ENCODE results near the gene DHRS3.

Gene DHRS3

GRCh38 chr1:12615865-12616708, 1.9 kb downstream of the DHRS3 start:
- peak; percentile 39 for DNase-seq

DNA sequence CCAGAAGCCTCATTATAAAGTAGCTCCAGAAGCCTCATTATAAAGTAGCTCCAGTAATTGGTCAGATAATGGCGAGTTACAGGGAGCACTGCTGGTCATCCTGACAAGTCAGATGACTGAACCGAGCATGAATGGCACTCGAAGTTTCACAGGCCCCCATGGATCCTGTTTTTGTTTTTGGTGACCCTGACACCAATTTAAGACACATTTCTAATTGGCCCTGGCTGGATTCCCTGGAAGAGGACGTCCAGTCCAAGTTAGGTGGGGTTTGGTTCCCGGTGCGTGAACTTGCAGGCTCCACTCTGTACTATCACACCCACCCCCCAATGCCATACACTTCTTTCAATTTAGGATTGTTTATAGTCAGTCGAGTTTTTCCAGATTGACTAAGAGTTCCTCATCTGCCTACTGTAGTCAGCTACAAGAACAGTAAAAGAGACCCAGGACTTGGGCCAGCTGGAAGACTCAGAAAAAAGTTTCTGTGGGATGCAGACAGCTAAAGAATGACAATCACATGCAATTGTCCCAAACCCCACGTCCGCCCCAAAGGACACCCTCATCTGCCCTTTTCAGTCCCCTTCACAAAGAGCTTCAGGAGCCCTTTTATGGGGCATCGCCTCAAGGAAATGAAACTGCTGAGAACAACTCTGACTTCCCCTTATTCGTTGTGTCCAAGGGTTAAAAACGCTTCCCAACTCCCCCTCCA, 2.7 kb downstream of the DHRS3 start:
- DNase-seq = no peak

DNA sequence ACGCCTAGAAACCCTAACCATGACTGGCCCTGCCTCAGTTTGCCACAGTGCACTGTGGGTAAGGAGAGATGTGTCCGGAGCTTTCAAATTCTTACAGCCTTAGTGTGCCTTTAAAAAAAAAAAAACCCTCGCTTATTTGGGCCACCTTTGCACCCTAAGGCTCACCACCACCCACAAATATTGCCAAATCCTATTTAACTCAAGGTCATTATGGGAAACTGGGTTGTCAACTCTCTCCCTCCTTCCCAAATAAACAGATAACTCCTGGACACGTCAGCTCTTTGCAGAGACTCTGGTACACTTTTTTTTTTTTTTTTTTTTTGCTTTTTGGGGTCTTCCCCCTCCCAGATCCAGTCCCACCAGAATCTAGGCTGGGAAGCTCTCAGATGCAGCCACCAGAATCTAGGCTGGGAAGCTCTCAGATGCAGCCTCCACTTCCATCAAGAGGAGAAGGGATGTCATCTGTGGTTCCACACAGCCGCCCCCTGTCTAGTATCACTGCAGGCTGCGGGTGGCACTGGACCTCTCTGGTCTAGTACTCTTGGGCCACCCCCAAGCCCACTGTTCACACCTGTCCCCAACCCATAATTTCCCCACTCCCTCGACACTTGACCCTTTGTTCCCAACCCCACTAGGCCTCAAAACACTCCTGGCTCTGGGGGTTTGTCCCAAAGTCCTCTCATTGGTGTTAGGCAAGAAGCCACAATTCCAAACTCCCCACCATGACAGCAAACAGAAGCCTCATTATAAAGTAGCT, 3.4 kb downstream of the DHRS3 start:
- DNase-seq = no peak

DNA sequence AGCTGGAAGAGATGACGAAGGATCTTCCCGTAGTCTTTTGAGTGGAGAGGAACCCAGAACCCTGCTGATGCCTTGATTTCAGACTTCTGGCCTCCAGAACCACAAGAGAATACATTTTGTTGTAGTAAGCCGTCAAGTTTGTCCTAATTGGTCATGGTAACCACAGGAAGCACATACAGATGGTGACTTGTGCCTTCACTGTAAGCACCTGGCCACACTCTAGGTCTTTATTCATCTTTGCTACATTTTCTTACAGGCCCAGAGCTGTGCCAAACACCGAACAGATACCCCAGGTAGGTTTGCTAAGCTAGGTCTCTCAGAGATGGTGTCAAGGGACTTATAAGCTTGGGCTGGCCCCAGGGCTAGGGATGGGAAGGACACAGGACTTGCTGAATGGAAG, 4.8 kb downstream of the DHRS3 start:
- no peak for DNase-seq

GRCh38 chr1:12610941-12611340, 7.1 kb downstream of the DHRS3 start:
- no peak for DNase-seq

DNA sequence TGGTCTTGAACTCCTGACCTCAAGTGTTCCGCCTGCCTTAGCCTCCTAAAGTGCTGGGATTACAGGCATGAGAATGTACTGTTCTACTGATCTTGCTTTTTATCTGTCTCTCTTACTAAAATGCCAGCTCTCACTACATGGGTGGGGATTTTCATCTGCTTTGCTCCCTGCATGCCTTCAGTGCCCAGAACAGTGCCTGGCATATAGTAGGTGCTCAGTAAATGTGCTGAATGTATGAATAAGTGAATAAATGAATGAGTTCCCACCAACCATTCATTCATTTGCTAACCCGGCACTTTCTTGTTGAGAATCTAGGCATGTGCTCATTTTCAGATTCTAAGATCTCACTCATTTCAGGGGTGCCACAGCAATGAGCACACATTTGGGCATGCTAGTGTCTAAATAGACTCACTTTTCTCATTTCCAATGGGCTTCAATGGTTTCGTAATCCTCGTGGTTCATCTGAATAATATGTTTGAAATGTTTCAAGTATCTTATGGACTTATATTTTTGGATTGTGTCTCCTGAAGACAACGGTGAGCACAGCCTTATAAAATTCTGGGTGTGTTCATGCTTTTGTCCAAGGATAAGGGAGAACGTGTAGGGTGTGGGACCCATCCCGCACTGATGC, 7.6 kb downstream of the DHRS3 start:
- DNase-seq = peak; percentile 80

GRCh38 chr1:12609469-12610003, 8.5 kb downstream of the DHRS3 start:
- DNase-seq = no peak

DNA sequence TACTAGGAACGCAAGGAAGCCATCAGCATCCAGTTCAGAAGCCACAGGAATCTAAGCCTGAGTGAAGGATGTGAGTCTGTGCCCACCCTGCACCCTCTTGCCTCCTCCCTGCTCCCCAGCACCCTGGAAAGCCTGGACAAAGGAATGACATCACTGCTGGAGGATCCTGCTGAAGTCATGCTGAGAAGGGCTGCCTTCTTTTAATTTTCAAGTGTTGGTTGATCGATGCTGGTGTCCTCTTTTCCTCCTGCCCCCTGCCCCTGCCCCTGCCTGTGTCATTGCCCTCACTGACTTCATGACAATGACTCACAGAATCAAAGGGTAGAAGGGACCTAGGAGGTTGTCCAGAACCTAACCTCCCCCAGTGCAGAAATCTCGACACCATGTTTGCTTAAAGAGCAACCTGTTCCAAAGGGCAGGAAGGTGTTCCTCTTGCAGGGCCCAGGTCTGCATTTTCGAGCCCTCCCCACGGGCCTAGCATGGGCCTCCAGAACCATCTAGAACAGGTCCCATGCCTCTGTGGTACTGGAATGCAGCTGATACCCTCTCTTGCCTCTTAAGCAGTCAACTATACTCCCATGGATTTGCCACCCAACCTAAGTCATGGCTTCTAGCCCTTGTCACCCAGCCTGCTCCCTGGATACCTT, 9.6 kb downstream of the DHRS3 start:
- no peak for DNase-seq

GRCh38 chr1:12607263-12607662, 10.7 kb downstream of the DHRS3 start:
- no peak for DNase-seq

GRCh38 chr1:12604986-12605385, 13.0 kb downstream of the DHRS3 start:
- DNase-seq = no peak

- DNase-seq = peak; percentile 95
Measured at GRCh38 chr1:12604114-12604874, 13.7 kb downstream of the DHRS3 start.

- DNase-seq = no peak
Measured at GRCh38 chr1:12603224-12603623, 14.8 kb downstream of the DHRS3 start.

- DNase-seq = no peak
Measured at GRCh38 chr1:12602659-12603024, 15.4 kb downstream of the DHRS3 start.

GRCh38 chr1:12601700-12602658, 16.0 kb downstream of the DHRS3 start:
- no peak for DNase-seq

DNA sequence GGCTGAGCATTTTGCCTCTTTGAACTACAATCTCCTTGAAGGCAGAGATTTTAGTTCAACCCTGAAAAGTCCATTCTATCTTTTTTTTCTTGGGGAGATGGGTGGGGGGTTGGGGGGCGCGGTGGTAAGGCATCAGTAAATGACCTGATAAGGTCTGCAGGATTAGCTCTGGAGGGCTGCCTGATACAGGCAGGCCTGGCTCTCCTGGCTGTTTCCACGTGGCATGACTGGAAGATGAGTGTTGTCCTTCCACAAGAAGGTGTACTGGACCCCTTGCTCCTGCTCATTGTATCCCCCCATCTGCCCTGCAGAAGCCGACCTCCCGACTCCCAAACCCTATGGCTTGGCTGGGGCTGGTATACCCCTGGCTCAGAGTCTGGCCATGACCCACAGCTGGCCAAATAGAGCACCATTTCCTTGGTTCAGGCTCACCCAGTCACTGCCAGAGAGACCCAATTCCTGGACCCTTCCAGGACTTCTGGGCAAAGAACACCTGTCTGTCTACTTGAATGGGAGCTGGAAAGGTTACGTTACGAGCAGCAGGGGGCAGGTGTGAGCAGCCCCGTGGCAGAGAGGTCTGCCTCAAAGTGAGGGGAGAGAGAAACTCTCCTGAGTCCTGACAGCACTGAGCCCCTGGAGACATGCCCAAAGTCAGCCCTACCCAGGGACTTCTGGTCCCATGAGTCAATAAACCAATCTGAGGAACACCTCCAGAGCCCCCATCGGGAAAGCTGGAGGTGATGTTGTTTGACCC, 17.0 kb downstream of the DHRS3 start:
- no peak for DNase-seq

- DNase-seq = no peak
Measured at GRCh38 chr1:12600335-12600734, 17.7 kb downstream of the DHRS3 start.

- DNase-seq = no peak
Measured at GRCh38 chr1:12599657-12600056, 18.4 kb downstream of the DHRS3 start.

GRCh38 chr1:12598974-12599373, 19.0 kb downstream of the DHRS3 start:
- no peak for DNase-seq

DNA sequence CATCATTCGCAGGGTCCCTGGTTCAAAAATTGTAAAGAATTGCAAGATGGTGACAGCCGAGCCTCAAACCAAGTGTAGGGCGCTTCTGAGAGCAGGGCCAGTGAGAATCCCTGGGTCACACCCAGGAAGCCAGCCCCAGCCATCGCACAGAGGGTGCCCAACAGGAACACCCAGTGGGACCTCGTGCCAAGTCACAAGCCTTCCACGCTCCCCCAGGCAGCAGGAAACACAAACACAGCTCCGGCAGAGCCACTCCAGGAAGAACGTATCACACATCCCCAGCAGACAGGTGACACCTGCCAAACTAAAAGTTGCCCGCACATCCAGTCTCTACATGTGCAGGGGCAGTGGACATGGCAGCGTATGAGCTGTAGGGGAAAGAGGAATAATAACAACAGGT, 20.2 kb downstream of the DHRS3 start:
- no peak for DNase-seq
